NB4 (cell line): ENCODE data around the gene CHSY1.

Source experiments
- DNase-seq: peaks from one replicate; pipeline ENCODE4 v3.0.0; 2010; ENCODE audit warnings: low read depth
- H3K4me3 ChIP-seq: one replicate; pipeline ENCODE4 v1.5.1; 2011; ENCODE audit warnings: mild to moderate bottlenecking, low read depth, low read length, moderate library complexity
- CTCF ChIP-seq: IDR thresholded peaks from one replicate; pipeline ENCODE4 v1.5.1; 2012; ENCODE audit warnings: low read depth, low read length
- MAX ChIP-seq: IDR thresholded peaks from 2 replicates; pipeline ENCODE4 v1.6.1; 2011; ENCODE audit warnings: low read depth, low read length
- MYC ChIP-seq: IDR thresholded peaks from 2 replicates; pipeline ENCODE4 v1.6.1; 2011; ENCODE audit warnings: low read depth, low read length
- POLR2A ChIP-seq: IDR thresholded peaks from 2 replicates; pipeline ENCODE4 v1.6.1; 2011; ENCODE audit warnings: mild to moderate bottlenecking; ENCODE audit not compliant: insufficient read length; ENCODE audit errors: extremely low read depth

CHSY1 gene

GRCh38 chr15:101179341-101180153 lies 72.3 kb downstream of the CHSY1 start:
- no peak overlapping the region for H3K4me3 ChIP-seq
- DNase-seq: no peak
- no peak for TF ChIP-seq MAX
- TF ChIP-seq CTCF: no peak
- TF ChIP-seq MYC: no peak
- no peak for TF ChIP-seq POLR2A

- no peak overlapping the region for H3K4me3 ChIP-seq
- no peak for TF ChIP-seq POLR2A
- no peak for TF ChIP-seq CTCF
- TF ChIP-seq MAX: no peak
- no peak for TF ChIP-seq MYC
- DNase-seq: no peak
Observed at GRCh38 chr15:101178931-101179330, 72.9 kb downstream of the CHSY1 start.

- no peak for TF ChIP-seq CTCF
- TF ChIP-seq POLR2A: no peak
- no peak for TF ChIP-seq MYC
- TF ChIP-seq MAX: no peak
Observed at GRCh38 chr15:101178479-101178878, 73.4 kb downstream of the CHSY1 start.

GRCh38 chr15:101177866-101178265 lies 74.0 kb downstream of the CHSY1 start:
- TF ChIP-seq CTCF (no peak), MYC (no peak), MAX (no peak)
- H3K4me3 ChIP-seq: no peak overlapping the region
- DNase-seq: no peak

More at GRCh38 chr15:101178479-101178878, 73.4 kb downstream of the CHSY1 start:
- H3K4me3 ChIP-seq: no peak overlapping the region
- DNase-seq: no peak

- TF ChIP-seq POLR2A (no peak), MYC (no peak), MAX (no peak), CTCF (no peak)
- DNase-seq: no peak
- H3K4me3 ChIP-seq: no peak overlapping the region
Observed at GRCh38 chr15:101176625-101177024, 75.2 kb downstream of the CHSY1 start.
